HG02588 (cell line): Measurements from ENCODE around the gene SLC36A1.
"Not testable (repeated sequence)": the region's sequence is repeated elsewhere in the genome, so short reads cannot be mapped to it uniquely, and the experiment has no call there.

ENCODE experiments used
- ATAC-seq: cut with Tn5 transposase; IDR thresholded peaks from one replicate; pipeline ENCODE4 v1.9.1; 2021; ENCODE audit warnings: mild to moderate bottlenecking, moderate library complexity; ENCODE audit not compliant: unreplicated experiment

Gene SLC36A1

GRCh38 chr5:151447174-151448037 lies at the start of gene SLC36A1:
Gene SLC36A1 (plus strand): TSS chr5:151447603. CDS start chr5:151458793, 11,190 bp downstream.
- ATAC-seq, result peak; percentile 70

DNA sequence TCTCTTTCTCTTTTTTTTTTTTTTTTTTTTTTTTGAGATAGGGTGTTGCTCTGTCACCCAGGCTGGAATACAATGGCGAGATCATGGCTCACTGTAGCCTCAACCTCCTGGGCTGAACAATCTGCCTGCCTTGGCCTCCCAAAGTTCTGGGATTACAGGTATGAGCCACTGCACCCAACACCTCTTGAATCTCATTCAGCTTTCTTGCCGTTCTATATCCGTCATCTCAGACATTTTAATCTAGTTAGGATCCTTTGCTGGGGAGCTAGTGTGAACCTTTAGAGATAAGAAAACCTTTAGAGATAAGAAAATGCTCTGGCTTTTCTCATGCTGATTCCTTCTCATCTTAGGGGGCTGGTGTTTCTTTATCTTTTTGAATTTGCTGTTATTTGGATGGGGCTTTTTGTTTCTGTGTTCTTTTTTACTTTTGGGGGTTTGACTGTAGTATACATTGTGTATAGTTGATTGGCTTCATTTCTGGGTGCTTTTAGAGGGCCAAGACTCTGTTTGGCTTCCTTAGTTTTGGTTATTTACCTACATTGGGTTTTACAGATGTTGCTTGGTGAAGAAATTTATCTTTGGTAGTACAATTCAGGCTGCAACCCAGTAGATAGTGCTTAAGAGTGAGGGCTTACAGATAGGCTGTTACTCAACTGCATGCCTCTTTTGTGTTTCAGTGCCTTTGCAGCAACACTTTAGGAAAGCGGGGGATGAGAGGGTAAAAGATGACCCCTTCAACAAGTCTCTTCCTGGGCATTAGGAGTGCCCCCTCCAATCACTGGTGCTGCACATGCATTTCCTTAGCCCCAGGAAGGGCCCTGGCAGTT lies 41.9 kb upstream of the SLC36A1 start:
- no peak for ATAC-seq

GRCh38 chr5:151406322-151406947 lies 41.0 kb upstream of the SLC36A1 start:
- ATAC-seq, result no peak

DNA sequence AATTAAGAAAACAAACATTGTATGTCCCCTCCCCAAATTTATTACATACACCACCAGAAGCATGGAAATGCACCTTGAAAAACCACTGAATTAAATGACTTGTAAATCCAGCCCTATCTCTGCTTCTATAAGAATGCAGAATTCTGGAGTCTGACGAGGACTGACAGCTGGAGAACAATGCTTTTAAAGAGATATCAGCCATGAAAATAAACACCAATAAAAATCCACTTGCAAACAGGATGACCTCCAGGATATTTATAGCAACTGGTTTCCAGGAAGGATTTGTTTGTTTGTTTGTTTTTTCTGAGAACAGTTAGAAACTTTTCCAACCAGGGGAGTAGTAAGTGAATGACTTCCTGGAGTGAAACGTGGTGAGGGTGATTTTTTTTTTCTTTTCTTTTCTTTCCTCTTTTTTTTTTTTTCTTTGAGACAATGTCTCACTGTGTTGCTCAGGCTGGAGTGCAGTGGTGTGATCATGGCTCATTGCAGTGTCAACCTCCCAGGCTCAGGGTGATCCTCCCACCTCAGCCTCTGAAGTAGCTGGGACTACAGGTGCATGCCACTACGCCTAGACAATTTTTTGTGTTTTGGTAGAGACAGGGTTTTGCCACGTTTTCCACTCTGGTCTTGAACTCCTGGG lies 38.7 kb upstream of the SLC36A1 start:
- ATAC-seq, result no peak

DNA sequence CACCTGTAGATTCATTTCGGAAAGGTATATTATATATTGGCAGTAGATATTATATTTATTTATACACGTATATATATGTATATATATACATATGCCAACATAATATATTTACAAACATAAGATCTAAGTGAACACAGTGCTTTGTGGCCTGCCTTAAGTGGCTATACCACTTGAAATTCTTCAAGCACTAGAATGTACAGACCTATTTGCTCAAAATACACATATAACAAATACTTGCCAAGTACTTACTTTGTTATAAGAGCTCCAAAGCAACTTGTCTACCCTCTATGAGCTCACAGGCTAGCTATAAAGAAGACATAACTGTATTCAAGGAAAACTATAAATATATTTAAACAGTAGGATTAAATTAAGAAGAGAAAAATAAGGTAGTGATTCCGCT lies 33.6 kb upstream of the SLC36A1 start:
- ATAC-seq, result no peak

GRCh38 chr5:151414536-151414935 lies 32.9 kb upstream of the SLC36A1 start:
- ATAC-seq, result no peak

GRCh38 chr5:151417712-151418111 lies 29.7 kb upstream of the SLC36A1 start:
- no peak for ATAC-seq

DNA sequence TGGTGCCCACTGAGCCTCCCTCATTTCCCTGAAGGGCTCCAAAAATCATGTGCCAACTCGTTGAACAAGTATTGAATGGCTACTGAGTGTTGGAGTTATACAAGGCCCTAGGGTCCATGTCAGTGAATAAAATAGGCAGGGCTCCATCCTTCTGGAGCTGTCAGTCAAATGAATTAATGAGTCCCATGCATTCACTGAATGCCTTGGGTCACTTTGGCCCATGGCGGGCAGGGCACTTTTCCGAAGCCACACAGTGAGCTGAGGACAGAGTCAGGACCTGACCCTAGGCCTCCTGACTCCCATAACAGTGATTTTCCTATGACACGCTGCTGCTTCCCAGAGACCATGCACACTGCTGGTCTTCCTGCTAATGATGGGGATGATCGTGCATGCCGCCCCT lies 27.3 kb upstream of the SLC36A1 start:
- no peak for ATAC-seq

- no peak for ATAC-seq
Measured at GRCh38 chr5:151424892-151425523, 22.4 kb upstream of the SLC36A1 start.

DNA sequence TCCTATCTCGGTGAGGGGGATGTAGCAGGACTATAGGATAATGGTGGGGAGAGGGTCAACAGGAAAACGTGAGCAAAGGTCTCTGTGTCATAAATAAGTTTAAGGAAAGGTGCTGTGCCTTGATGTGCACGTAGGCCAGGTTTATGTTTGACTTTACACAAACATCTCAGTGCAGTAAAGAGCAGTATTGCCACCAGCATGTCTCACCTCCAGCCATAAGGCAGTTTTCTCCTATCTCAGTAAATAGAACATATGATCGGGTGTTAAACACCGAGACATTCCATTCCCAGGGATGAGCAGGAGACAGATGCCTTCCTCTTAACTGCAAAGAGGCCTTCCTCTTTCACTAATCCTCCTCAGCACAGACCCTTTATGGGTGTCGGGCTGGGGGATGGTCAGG lies 21.1 kb upstream of the SLC36A1 start:
- not testable (repeated sequence) for ATAC-seq

DNA sequence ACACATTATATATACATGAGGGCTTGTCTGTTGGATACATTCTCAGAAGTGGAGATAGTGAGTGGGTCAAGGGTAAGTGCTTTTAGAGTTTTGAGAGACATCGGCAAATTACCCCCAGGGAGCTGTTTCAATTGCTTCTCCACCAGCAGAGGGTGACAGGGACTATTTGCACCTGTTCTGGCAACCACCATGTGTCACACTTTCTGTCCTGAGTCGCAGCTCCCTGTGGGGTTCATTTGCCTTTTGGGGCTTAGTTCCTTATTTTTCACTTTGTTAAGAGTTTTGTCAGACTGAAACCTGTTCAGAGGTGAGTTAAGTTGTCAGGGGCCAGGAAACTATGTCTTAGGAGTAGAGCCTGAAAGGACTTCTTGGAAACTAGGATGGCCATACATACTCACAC lies 20.1 kb upstream of the SLC36A1 start:
- ATAC-seq, result peak; percentile 99

- ATAC-seq, result no peak
Measured at GRCh38 chr5:151430731-151431130, 16.7 kb upstream of the SLC36A1 start.

- ATAC-seq, result no peak
Measured at GRCh38 chr5:151431666-151432065, 15.7 kb upstream of the SLC36A1 start.

- no peak for ATAC-seq
Measured at GRCh38 chr5:151432210-151432609, 15.2 kb upstream of the SLC36A1 start.

DNA sequence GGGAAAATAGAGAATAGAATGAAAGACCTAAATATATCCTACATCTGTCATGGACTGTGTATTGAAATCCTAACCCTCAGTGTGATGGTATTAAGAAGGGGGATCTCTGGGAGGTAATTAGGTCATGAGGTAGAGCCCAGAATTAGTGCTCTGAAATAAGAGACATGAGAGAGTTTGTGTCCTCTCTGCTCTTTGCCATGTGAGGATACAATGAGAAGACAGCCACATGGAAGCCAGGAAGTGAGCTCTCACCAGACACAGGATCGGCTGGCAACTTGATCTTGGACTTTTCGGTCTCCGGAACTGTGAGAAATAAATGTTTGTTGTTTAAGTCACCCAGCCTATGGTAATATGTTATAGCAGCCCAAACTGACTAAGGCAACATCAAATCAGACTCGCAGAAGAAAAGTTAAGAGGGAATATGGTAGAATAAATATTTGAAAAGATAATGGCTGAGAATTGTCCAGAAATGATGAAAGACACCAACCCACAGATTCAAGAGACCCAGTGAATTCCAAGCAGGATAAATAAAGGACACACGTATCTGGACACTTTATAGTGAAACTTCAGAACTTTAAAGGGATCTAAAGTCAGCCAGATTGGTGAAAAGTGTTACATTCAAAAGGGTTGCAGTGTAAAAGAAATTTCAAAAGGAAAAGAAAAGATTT lies 12.7 kb upstream of the SLC36A1 start:
- ATAC-seq, result no peak

DNA sequence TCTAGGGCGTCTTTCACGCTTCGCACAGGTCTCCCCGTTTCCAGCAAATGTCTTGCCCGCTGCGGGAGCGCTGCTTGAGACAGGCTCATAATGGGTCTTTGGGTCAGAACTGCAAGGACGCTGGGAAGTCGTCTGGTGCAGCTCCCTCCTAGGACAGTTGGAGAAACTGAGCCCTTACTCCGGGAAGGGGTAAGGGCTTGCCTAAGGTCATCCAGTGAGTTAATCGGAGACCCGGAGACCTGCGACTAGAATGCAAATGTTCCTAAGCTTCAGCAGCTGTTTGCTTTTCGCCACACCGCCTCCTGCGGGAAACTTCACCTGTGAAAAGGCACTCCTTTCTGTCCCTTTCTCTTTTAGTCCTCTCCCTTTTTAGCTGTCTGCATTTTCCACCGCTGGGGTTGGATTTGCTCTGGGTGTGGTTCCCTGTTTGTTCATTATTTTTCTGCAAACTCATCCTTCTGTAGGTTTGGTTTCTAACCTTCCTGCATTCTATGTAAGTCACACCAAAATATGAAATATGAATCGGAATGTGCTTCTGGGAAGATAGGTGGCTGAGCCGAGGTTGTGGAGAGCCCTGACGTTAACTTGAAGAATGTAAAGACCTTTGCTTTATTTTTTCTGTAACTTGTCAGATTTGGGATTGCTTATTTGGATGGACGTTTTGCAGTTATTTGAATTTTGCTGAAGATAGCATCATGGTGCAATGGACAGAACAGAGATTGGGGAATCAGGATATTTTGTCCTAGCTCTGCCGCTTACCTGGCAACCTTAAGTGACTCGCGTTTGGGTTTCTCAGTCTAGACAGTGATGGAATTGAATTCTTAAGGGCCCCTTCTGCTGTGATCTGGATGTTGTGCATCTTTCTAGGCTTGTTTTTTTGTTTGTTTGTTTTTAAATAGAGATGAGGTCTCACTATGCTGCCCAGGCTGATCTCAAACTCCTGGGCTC lies 909 bp downstream of the SLC36A1 start:
- ATAC-seq, result no peak

- no peak for ATAC-seq
Measured at GRCh38 chr5:151449297-151449696, 1.9 kb downstream of the SLC36A1 start.

GRCh38 chr5:151449839-151450238 lies 2.4 kb downstream of the SLC36A1 start:
- no peak for ATAC-seq

- no peak for ATAC-seq
Measured at GRCh38 chr5:151450605-151451004, 3.2 kb downstream of the SLC36A1 start.
